Measurements from ENCODE around the gene HDAC10. TPM values are rescaled to one million over a fixed set of nuclear protein-coding genes. Genes with fewer than 3 reads are reported as not detected.
A peak's percentile ranks its signal among the peaks of the same experiment; 100 is the strongest.

HDAC10 gene
- total RNA-seq, 1 donor from 2014 or later: 40.6 TPM

DNA sequence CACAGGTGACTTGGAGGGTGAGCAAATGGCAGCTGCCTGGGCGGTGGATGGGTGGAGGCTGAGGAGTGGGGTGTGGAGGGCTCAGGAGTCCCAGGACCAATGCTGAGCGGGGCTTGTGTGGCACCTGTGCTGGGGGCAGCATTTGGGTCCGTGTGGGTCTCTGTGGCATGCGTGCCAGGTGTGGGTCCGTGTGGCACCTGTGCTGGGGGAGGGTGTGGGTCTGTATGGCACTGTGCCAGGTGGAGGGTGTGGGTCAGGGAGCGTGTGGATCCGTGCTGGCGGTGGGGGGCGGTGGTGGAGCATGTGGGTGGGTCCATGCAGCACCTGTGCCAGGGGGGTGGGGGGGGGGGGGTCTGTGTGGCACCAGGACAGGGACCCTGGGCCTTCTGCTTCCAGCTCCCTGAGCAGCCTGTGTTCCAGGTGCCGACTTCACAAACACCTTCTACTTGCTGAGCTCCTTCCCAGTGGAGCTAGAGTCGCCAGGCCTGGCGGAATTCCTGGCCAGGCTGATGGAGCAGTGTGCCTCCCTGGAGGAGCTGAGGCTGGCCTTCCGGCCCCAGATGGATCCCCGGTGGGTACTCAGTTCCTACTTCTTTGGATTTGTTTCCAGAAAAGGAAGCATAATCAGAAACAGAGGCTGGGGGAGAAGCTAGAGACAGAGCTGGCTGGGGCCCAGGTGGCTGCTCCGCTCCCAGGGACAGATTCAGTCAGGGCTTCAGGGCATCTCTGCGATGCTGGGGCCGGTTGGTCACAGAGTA is 35.6 kb downstream of the HDAC10 start:
- no peak overlapping the region for H3K4me3 ChIP-seq (ENCODE audit: low read depth, low read length)
- TF ChIP-seq, protein P1, sequence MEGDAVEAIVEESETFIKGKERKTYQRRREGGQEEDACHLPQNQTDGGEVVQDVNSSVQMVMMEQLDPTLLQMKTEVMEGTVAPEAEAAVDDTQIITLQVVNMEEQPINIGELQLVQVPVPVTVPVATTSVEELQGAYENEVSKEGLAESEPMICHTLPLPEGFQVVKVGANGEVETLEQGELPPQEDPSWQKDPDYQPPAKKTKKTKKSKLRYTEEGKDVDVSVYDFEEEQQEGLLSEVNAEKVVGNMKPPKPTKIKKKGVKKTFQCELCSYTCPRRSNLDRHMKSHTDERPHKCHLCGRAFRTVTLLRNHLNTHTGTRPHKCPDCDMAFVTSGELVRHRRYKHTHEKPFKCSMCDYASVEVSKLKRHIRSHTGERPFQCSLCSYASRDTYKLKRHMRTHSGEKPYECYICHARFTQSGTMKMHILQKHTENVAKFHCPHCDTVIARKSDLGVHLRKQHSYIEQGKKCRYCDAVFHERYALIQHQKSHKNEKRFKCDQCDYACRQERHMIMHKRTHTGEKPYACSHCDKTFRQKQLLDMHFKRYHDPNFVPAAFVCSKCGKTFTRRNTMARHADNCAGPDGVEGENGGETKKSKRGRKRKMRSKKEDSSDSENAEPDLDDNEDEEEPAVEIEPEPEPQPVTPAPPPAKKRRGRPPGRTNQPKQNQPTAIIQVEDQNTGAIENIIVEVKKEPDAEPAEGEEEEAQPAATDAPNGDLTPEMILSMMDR (conservative IDR thresholded peaks at IDR 0.05; ENCODE audit: low read depth, low read length): no peak
- no peak for DNase-seq (ENCODE audit: low read depth)

GRCh38 chr22:50213263-50213662 is 37.8 kb downstream of the HDAC10 start:
- H3K4me3 ChIP-seq (ENCODE audit: low read depth, low read length): no peak overlapping the region
- TF ChIP-seq, protein P1 (conservative IDR thresholded peaks at IDR 0.05; ENCODE audit: low read depth, low read length): no peak
- DNase-seq (ENCODE audit: low read depth): no peak

DNA sequence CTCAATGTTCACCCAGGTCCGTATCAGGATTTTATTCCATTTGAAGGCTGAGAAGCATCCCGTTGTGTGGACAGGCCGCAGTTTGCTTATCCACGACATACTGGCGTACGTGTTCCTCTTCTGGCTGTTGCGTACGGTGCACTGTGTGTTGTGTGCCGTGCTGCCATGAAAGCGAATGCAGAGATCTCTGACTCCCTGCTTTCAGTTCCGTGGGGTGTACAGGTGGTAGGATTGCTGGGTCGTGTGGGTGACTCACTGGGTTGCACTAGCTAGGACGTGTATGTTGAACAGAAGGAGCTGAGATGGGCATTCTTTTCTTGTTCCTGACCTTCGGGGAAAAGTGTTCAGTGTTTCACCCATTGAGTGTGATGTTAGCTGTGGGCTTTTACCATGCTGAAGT is 39.9 kb downstream of the HDAC10 start:
- DNase-seq (ENCODE audit: low read depth): no peak

GRCh38 chr22:50210378-50211139 is 40.5 kb downstream of the HDAC10 start:
- TF ChIP-seq, protein P1 (conservative IDR thresholded peaks at IDR 0.05; ENCODE audit: low read depth, low read length): no peak
- DNase-seq (ENCODE audit: low read depth): no peak
- no peak overlapping the region for H3K4me3 ChIP-seq (ENCODE audit: low read depth, low read length)

More for the DNA sequence above, 39.9 kb downstream of the HDAC10 start:
- no peak overlapping the region for H3K4me3 ChIP-seq (ENCODE audit: low read depth, low read length)
- TF ChIP-seq, protein P1 (conservative IDR thresholded peaks at IDR 0.05; ENCODE audit: low read depth, low read length): no peak

GRCh38 chr22:50209893-50210292 is 41.2 kb downstream of the HDAC10 start:
- H3K4me3 ChIP-seq (ENCODE audit: low read depth, low read length): no peak overlapping the region
- DNase-seq (ENCODE audit: low read depth): no peak
- TF ChIP-seq, protein P1 (conservative IDR thresholded peaks at IDR 0.05; ENCODE audit: low read depth, low read length): peak; percentile 90

DNA sequence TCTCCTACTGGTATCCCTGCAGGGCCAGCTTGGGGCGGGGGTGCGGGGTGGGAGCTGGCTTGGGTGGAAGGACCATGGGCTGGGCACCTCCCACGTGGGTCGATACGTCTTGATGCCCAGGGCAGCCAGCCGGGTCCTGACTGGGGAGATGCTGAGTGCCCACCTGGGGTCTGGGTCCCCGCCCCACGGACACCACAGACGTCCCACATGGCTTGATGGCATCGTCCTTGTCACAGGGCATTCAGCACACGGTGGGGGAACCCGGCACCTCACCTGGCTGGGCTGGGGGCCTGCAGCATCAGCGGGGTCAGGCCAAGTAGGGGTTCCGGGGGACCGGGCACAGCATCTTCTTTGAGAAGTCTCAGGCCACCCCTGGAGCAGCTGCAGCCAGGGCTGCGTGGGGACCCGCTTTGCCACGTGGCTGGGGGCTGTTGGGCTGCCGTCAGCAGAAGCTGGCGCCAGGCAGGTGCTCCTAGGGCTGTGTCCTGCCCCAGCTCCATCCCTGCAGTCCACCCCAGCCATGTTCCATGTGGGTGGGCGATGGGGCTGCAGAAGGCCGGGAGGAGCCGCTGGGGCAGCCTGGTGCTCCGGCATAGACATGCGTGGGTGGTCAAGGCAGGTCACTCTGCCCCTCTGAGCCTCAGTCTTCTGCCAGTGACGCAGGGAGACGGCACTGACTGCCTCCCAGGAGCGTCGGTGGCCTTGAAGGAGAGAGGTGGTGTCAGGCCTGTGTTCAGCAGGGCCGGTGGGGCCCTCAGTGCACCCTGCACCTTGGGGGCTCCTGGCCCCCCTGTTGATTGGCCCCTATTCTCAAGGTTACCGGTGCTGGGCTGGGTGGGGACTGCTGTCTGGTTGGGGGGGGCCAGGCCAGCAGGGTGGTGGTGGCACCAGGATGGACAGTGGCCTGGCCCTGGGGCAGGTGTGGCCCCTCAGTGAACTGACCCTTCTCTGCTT is 41.8 kb downstream of the HDAC10 start:
- H3K4me3 ChIP-seq (ENCODE audit: low read depth, low read length): no peak overlapping the region
- TF ChIP-seq, protein P1 (conservative IDR thresholded peaks at IDR 0.05; ENCODE audit: low read depth, low read length): no peak

More for the DNA sequence above, 41.8 kb downstream of the HDAC10 start:
- DNase-seq (ENCODE audit: low read depth): no peak
